ENCODE measurements around the gene TCEAL7. TPM values are rescaled to one million over a fixed set of nuclear protein-coding genes. Genes with fewer than 3 reads are reported as not detected.

TCEAL7 gene
- total RNA-seq (2016; rRNA removed; fragmentation: Illumina TruSeq; extraction: Trizol) (not detected in 2 replicates), polyA plus RNA-seq (2011; rRNA removed) (not detected in 2 replicates), polyA minus RNA-seq (2011; rRNA and poly(A)+ RNA removed; ENCODE audit: low replicate concordance) (not detected in 2 replicates), Bru-seq, nascent RNA (percentile 17 among the genes with signal in this experiment), BruChase-seq, experiment 1, labeled RNA remaining after a 6-hour chase (not detected), BruChase-seq, experiment 2, labeled RNA remaining after a 2-hour chase (not detected)
- total RNA-seq (2016; cell fraction: cytosol; rRNA removed; fragmentation: Illumina TruSeq; extraction: Trizol; ENCODE audit: low read depth), result not detected in 2 replicates
- not detected in 2 replicates for total RNA-seq (2016; cell fraction: insoluble cytoplasmic fraction; rRNA removed; fragmentation: Illumina TruSeq; extraction: Trizol)
- not detected in 2 replicates for total RNA-seq (2016; cell fraction: membrane; rRNA removed; fragmentation: Illumina TruSeq; extraction: Trizol)
- not detected in 2 replicates for total RNA-seq (2016; cell fraction: nucleus; rRNA removed; fragmentation: Illumina TruSeq; extraction: Trizol)
- not detected in 2 replicates for polyA plus RNA-seq (2011; cell fraction: cytosol; rRNA removed)
- polyA plus RNA-seq (2011; cell fraction: nucleus; rRNA removed), result not detected in 2 replicates
- not detected in 2 replicates for polyA plus RNA-seq (2012)
- not detected in 2 replicates for polyA plus RNA-seq (2016; cell fraction: cytosol; fragmentation: Illumina TruSeq; extraction: Trizol; ENCODE audit: low read depth)
- not detected in 2 replicates for polyA plus RNA-seq (2016; cell fraction: insoluble cytoplasmic fraction; fragmentation: Illumina TruSeq; extraction: Trizol; ENCODE audit: low read depth)
- polyA plus RNA-seq (2016; cell fraction: membrane; fragmentation: Illumina TruSeq; extraction: Trizol; ENCODE audit: low read depth), result not detected in 2 replicates
- not detected in 2 replicates for polyA plus RNA-seq (2016; cell fraction: nucleus; fragmentation: Illumina TruSeq; extraction: Trizol; ENCODE audit: insufficient read depth, low read depth)
- polyA minus RNA-seq (2011; cell fraction: cytosol; rRNA and poly(A)+ RNA removed), result not detected in 2 replicates
- not detected in 2 replicates for polyA minus RNA-seq (2011; cell fraction: nucleus; rRNA and poly(A)+ RNA removed)
- long read RNA-seq, experiment 1, result 0 reads
- long read RNA-seq, experiment 2, result 0 reads

GRCh38 chrX:103329991-103330390 is at the start of gene TCEAL7:
TSS of gene TCEAL7 (plus strand) at chrX:103330239. CDS start at chrX:103331404, 1,165 bp downstream.
- Histone ChIP-seq H3K79me2 (ENCODE audit: insufficient read depth, low read length) (no peaks in the 10 kb centered on the region), H3K9ac (ENCODE audit: insufficient read depth, low read depth, low read length) (no peak within 1 kb of the TSS), H3K36me3 (replicated peaks in 1 of 2; ENCODE audit: control insufficient read depth in 1 of 2, insufficient read depth in 2 of 2, low read length in 2 of 2) (no peaks in the 10 kb centered on the region), H3K4me1 (ENCODE audit: insufficient read depth, low read length) (no peaks in the 10 kb centered on the region), H3K9me3 (ENCODE audit: low read length) (no peaks in the 10 kb centered on the region), H3K27me3 (ENCODE audit: control insufficient read depth in 1 of 2, insufficient read depth in 2 of 2, low read length in 2 of 2) (no peaks in the 10 kb centered on the region), H3K27ac (ENCODE audit: extremely low read length, insufficient read depth, low read length) (no peak within 1 kb of the TSS), H3K4me2 (ENCODE audit: low read depth, low read length) (no peak within 1 kb of the TSS), H2AFZ (ENCODE audit: low read length) (no peak within 1 kb of the TSS), H4K20me1 (ENCODE audit: insufficient read depth, low read length) (no peaks in the 10 kb centered on the region), H3K4me3 (replicated peaks in 1 of 3; ENCODE audit: insufficient read depth in 1 of 3, low read depth in 2 of 3, low read length in 3 of 3) (no peak within 1 kb of the TSS)
- no peak for DNase-seq (ENCODE audit: low spot score)
- BruUV-seq (replicated peaks), result no TSS peak
- TF ChIP-seq ZBTB43 (CRISPR knock-in tag; conservative IDR thresholded peaks at IDR 0.05) (no peak), ELK4 (CRISPR knock-in tag; IDR thresholded peaks at IDR 0.05; ENCODE audit: borderline replicate concordance) (no peak), AKAP8 (CRISPR knock-in tag; IDR thresholded peaks at IDR 0.05) (no peak), SIN3B (IDR thresholded peaks at IDR 0.05; ENCODE audit: low read length) (no peak), HCFC1 (IDR thresholded peaks at IDR 0.05; ENCODE audit: low read depth, low read length) (no peak), ZSCAN25 (CRISPR knock-in tag; IDR thresholded peaks at IDR 0.05) (no peak)
- intact Hi-C loops (cut with micrococcal nuclease; ENCODE audit: unreplicated experiment), result no loop called here
- FAIRE-seq, result no peak
- WGBS (ENCODE audit: low lambda C conversion rate), result 0% methylated on average over 1 of the region's 11 CpGs
- ATAC-seq, result no peak
- ChIA-PET POLR2A (no interaction called here), CTCF (ENCODE audit: low intra/inter-chr PET ratio, low total read pairs) (no interaction called here)
- in situ Hi-C loops (cut with HindIII; ENCODE audit: extremely low pct_ligation_motif_present, low pct_unique_long_range_greater_than_20kb), result no loop called here

All from HepG2 (cell line).